BJ (cell line): ENCODE measurements around the gene SH3GLB2. TPM values are rescaled to one million over a fixed set of nuclear protein-coding genes. Genes with fewer than 3 reads are reported as not detected.

Source experiments
- CTCF ChIA-PET: fragments of 350-600 bp; formaldehyde crosslinking; extraction: SDS; loops from one replicate; lab custom pipeline; 2021; ENCODE audit warnings: antibody characterized with exemption, inconsistent platforms; lab: Yijun Ruan, JAX
- POLR2A ChIA-PET: fragments of 300-600 bp; sonication (Branson Sonifier 250); formaldehyde crosslinking; extraction: SDS; loops from one replicate; lab custom pipeline; 2021; ENCODE audit warnings: antibody characterized with exemption; lab: Charles Lee
- DNase-seq: peaks from one replicate; pipeline ENCODE4 v3.0.0-alpha.2; 2011; ENCODE audit warnings: low read depth
- H3K27me3 ChIP-seq: 2 replicates; pipeline ENCODE4 v1.6.0; 2011; ENCODE audit warnings: low read length; ENCODE audit not compliant: control insufficient read depth, insufficient read depth
- H3K36me3 ChIP-seq: 2 replicates; pipeline ENCODE4 v1.5.1; 2011; ENCODE audit warnings: low read length; ENCODE audit not compliant: control insufficient read depth, insufficient read depth
- H3K4me3 ChIP-seq: 2 replicates; pipeline ENCODE4 v1.5.1; 2011; ENCODE audit warnings: low read depth, mild to moderate bottlenecking, control low read depth, low read length
- polyA plus RNA-seq: library from polyadenylated mRNA; depleted of rRNA; stranded (reverse); fragments of >200 nt; gene quantifications from 2 replicates; pipeline ENCODE4 v1.2.3, GENCODE V29; 2011
- TF ChIP-seq, protein P1 (sequence below): IDR thresholded peaks from 2 replicates; pipeline ENCODE4 v1.5.1; 2011; ENCODE audit warnings: low read depth, mild to moderate bottlenecking, control low read depth, inconsistent platforms, low read length, moderate library complexity; ENCODE audit not compliant: insufficient read depth

Gene SH3GLB2
- polyA plus RNA-seq, 1 experiment = 52.7 TPM

DNA sequence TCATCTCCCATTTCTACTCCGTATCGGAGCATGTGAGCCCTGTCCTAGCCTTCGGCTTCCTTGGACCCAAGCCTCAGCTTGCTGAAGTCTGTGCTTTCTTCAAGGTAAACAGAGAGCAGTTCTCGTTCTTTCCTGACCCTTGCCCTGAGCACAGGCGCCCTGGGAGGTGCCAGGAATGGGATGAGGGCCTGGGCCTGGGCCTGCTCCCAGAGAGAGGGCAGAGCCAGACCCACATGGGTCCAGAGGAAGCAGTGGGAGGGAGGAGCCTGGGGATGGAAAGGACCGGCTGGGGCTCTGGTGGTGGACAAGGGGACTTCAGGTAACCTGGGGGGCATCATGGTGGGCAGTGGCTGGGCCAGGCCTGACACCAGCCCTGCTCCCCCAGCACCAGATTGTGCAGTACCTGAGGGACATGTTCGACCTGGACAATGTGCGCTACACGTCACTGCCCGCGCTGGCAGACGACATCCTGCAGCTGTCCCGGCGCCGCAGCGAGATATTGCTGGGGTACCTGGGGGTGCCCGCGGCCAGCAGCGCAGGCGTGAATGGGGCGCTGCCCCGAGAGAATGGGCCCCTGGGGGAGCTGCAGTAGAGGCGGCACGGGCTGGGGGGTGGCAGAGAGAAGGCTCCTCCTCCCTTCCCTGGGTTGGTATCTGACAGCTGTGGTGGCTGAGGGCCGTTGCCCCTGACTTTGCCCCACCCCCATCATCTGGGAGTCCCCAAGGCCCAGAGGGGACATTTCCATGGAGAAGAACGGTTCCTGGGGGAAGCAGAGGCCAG lies 41.9 kb upstream of the SH3GLB2 start:
- no peaks in the 10 kb centered on the region for H3K27me3 ChIP-seq
- ChIA-PET CTCF (no interaction called here), POLR2A (interaction anchor here (0.6 kb wide), 1 partner anchor 39 kb away, joined by 10 read pairs; no protein-coding TSS in a partner anchor)
- peaks cover 17% of the 10 kb centered on the region for H3K36me3 ChIP-seq
- no peak for DNase-seq
- H3K4me3 ChIP-seq = no peak overlapping the region
- TF ChIP-seq, protein P1, sequence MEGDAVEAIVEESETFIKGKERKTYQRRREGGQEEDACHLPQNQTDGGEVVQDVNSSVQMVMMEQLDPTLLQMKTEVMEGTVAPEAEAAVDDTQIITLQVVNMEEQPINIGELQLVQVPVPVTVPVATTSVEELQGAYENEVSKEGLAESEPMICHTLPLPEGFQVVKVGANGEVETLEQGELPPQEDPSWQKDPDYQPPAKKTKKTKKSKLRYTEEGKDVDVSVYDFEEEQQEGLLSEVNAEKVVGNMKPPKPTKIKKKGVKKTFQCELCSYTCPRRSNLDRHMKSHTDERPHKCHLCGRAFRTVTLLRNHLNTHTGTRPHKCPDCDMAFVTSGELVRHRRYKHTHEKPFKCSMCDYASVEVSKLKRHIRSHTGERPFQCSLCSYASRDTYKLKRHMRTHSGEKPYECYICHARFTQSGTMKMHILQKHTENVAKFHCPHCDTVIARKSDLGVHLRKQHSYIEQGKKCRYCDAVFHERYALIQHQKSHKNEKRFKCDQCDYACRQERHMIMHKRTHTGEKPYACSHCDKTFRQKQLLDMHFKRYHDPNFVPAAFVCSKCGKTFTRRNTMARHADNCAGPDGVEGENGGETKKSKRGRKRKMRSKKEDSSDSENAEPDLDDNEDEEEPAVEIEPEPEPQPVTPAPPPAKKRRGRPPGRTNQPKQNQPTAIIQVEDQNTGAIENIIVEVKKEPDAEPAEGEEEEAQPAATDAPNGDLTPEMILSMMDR = no peak

DNA sequence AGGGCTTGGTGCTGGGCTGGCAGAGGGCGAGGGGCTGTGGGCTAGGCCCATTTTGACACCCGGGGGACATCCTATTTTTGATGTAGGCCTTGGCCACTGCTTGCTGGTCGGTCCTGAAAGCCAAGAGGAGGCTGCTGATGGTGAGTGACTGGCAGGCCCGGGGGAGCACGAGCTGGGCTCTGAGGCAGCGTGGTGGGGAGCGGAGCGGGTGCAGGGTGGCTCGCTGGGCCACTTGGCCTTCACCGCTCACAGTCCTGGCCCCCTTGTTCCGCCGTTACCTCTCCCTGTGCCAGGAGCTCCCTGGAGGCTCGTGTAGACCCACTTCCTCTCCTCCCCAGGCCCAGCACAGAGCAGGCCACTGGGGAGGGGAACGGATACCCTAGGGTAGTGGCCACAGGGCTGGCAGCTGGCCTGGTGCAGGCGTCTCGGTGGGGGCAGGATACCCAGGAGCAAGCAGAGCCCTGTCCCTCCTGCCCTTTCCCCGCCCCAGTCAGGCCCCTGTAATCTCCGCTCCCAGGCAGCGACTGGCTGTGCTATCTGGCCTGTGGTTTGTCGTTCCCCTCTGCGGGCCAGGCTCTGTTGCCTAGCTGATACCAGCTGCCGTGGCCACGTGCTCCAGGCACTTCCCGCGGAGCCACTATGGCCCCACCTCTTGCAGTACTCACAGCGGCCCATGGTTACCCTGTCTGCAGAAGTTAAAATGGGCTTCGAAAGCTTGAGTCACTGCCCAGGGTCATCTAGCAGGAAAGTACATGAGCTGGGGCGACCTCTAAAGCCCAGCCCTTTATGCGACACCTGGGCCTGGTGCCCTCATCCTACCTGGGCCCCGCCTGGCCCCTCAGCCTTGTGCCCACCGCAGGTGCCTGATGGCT lies 41.1 kb upstream of the SH3GLB2 start:
- no peak overlapping the region for H3K4me3 ChIP-seq
- DNase-seq = no peak
- POLR2A ChIA-PET = interaction anchor here (0.6 kb wide), 1 partner anchor 38 kb away, joined by 10 read pairs; no protein-coding TSS in a partner anchor

DNA sequence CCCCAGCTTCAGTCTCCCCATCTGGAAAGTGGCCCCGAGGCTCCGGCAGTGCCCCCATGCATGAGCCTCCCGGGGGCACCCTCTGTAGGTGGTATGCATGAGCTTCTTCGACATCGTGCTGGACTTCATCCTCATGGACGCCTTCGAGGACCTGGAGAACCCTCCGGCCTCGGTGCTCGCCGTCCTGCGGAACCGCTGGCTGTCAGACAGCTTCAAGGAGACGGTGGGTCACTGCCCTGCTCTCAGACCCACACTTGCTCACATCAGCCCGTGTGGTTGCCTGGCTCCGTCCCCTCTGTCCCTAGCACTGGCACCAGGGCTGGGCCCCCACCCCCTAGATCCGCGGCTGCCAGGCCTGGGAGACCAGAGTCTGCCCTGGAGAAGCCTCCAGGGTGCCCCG lies 40.0 kb upstream of the SH3GLB2 start:
- Histone ChIP-seq H3K27me3 (no peaks in the 10 kb centered on the region), H3K4me3 (no peak overlapping the region), H3K36me3 (peaks cover 21% of the 10 kb centered on the region)
- POLR2A ChIA-PET = no interaction called here
- DNase-seq = no peak
- TF ChIP-seq, protein P1 = no peak
- CTCF ChIA-PET = interaction anchor here (0.5 kb wide), 1 partner anchor 17 kb away, joined by 3 read pairs; no protein-coding TSS in a partner anchor

More for the DNA sequence above, 41.1 kb upstream of the SH3GLB2 start:
- H3K36me3 ChIP-seq = peaks cover 19% of the 10 kb centered on the region
- CTCF ChIA-PET = no interaction called here
- no peaks in the 10 kb centered on the region for H3K27me3 ChIP-seq
- TF ChIP-seq, protein P1 = no peak

DNA sequence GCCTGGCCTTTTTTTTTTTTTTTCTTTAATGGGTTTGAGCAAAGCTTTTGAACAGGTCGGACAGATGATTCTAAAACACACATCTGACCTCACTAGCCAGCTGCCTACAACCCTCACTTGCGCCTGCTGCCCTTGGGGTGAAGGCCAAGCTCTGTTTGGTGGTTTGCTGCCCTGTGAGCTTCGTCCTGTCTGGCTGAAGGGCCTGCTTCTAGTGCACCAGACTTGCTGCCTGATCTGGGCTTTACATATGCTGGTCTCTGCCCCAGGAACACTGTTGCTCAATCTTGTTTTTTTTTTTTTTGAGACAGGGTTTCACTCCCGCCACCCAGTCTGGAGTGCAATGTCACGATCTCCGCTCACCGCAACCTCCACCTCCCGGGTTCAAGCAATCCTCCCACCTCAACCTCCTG lies 36.4 kb upstream of the SH3GLB2 start:
- CTCF ChIA-PET = no interaction called here
- Histone ChIP-seq H3K27me3 (no peaks in the 10 kb centered on the region), H3K36me3 (peaks cover 31% of the 10 kb centered on the region), H3K4me3 (no peak overlapping the region)
- TF ChIP-seq, protein P1 = no peak
- no peak for DNase-seq
- POLR2A ChIA-PET = no interaction called here

DNA sequence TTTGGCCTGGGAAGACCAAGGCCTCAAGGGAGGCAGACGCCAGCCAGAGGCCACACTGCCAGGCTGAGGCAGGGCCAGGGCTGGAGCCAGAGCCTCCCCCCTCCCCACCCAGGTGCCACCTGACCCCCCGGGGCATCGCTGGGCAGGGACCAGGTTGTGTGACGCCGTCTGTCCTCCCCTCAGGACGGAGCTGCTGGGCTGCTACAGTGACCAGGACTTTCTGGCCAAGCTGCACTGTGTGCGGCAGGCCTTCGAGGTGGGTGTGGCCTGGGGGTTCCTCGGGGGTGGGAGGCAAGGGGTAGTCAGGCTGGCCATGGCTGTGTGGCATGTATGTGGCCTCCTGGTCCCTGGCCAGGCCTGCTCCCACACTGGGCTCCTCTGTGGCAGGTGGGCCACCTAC lies 34.9 kb upstream of the SH3GLB2 start:
- no peak for DNase-seq
- CTCF ChIA-PET = no interaction called here

More for the DNA sequence above, 34.9 kb upstream of the SH3GLB2 start:
- Histone ChIP-seq H3K27me3 (no peaks in the 10 kb centered on the region), H3K4me3 (no peak overlapping the region), H3K36me3 (peaks cover 35% of the 10 kb centered on the region)
- POLR2A ChIA-PET = no interaction called here
- TF ChIP-seq, protein P1 = no peak
